Measurements from ENCODE around the gene CNTN6.

Gene CNTN6

DNA sequence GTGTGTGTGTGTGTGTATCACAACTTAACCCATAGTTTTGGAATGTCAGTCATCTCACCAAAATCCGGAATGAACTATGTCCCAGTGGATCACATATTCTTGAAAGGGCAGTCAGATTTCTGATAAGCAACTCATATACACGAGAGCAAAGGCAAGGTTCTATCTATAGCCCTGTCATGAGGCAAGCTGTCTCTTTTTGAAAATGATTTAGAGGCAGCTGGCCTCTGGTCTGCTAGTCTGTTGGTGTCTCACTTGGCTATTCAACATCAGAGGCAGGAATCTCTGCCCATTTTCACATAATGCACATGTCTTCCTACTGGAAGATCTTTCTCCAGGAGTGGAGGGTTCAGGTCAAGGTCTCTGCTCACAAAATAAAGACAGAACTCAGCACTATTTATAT is 79.8 kb downstream of the CNTN6 start:
- TF ChIP-seq, protein P1, sequence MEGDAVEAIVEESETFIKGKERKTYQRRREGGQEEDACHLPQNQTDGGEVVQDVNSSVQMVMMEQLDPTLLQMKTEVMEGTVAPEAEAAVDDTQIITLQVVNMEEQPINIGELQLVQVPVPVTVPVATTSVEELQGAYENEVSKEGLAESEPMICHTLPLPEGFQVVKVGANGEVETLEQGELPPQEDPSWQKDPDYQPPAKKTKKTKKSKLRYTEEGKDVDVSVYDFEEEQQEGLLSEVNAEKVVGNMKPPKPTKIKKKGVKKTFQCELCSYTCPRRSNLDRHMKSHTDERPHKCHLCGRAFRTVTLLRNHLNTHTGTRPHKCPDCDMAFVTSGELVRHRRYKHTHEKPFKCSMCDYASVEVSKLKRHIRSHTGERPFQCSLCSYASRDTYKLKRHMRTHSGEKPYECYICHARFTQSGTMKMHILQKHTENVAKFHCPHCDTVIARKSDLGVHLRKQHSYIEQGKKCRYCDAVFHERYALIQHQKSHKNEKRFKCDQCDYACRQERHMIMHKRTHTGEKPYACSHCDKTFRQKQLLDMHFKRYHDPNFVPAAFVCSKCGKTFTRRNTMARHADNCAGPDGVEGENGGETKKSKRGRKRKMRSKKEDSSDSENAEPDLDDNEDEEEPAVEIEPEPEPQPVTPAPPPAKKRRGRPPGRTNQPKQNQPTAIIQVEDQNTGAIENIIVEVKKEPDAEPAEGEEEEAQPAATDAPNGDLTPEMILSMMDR (IDR thresholded peaks at IDR 0.05; ENCODE audit: low read depth, low read length), result no peak
- H3K4me3 ChIP-seq (ENCODE audit: low read depth, low read length), result no peak overlapping the region
- no peak for DNase-seq

DNA sequence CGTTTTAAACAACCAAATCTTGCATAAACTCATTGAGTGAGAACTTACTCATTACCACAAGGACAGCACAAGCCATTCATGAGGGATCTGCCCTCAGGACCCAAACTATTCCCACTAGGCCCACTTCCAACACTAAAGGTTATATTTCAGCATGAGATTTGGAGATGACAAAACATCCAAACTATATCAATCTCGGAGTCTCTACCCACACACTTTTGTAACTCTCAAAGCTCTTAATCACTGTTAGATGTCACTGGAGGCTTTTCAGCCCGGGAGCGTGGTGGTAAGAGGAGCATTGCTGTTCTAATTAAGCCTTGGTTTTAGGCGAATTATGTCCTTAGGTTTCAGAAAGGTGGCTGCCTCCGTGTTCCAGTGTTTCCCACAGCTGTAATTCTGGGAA is 86.3 kb downstream of the CNTN6 start:
- H3K4me1 ChIP-seq, result no peaks in the 10 kb centered on the region
- H3K4me3 ChIP-seq (ENCODE audit: low read depth, low read length), result no peak overlapping the region
- H3K36me3 ChIP-seq, result no peaks in the 10 kb centered on the region
- TF ChIP-seq, protein P1 (IDR thresholded peaks at IDR 0.05; ENCODE audit: low read depth, low read length), result no peak
- no peak for DNase-seq
- H3K9me3 ChIP-seq, result no peaks in the 10 kb centered on the region
- no peaks in the 10 kb centered on the region for H3K27me3 ChIP-seq

More for the DNA sequence above, 79.8 kb downstream of the CNTN6 start:
- H3K9me3 ChIP-seq, result no peaks in the 10 kb centered on the region
- H3K36me3 ChIP-seq, result no peaks in the 10 kb centered on the region
- H3K27me3 ChIP-seq, result no peaks in the 10 kb centered on the region
- H3K4me1 ChIP-seq, result no peaks in the 10 kb centered on the region

DNA sequence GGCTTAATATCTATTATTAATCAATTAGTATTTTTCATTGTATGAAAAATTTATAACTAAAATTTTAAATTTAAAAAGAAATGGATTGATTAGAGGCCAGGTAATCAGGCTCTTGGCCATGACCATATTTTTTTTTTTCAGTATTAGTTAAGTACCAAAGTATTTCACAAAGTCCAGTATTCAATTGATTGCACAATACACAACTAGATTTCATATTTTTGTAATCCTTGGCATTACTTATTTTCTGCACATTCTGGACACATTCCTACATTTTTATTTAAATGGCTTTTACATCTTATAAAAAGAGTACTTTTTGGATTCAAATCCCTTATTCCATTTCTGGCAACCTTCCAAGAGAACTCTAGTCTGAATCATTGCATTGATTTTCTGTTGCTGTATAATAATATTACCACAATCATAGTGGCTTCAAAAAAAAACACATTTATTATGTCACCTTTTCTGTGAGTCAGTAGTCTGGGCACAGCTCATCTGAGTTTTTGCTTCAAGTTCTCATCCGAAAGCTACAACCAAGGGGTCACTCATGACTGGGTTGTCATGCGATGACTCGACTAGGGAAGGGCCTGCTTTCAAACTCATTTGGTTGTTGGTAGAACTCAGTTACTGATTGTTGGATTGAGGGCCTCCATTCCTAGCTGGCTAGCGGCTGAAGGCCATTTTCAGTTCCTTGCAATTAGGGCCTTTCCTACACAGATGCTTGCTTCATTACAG is 90.7 kb downstream of the CNTN6 start:
- H3K4me1 ChIP-seq, result no peaks in the 10 kb centered on the region
- H3K27me3 ChIP-seq, result no peaks in the 10 kb centered on the region
- no peak for DNase-seq
- no peaks in the 10 kb centered on the region for H3K36me3 ChIP-seq
- TF ChIP-seq, protein P1 (IDR thresholded peaks at IDR 0.05; ENCODE audit: low read depth, low read length), result no peak
- H3K9me3 ChIP-seq, result no peaks in the 10 kb centered on the region
- no peak overlapping the region for H3K4me3 ChIP-seq (ENCODE audit: low read depth, low read length)

DNA sequence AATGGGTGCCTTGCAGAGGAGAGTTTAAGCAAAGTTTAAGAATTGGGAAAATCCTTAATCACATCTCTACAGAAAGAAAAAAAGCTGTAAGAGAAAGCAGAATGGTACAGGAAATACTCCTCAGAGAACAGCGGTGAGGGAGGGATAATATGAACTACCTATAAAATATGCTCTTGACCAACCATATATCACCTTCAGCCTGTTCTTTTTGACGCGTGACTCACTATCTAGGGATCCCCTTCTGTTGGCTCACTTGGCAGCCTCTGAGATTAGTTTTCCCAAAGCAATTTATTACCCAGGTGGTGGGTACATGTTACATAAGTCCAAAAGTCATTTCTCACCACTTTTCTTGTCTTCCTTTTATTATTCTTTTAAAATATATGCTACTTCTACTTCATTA is 97.7 kb downstream of the CNTN6 start:
- no peak for DNase-seq
- Histone ChIP-seq H3K27me3 (no peaks in the 10 kb centered on the region), H3K36me3 (no peaks in the 10 kb centered on the region), H3K4me3 (ENCODE audit: low read depth, low read length) (no peak overlapping the region), H3K9me3 (no peaks in the 10 kb centered on the region), H3K4me1 (no peaks in the 10 kb centered on the region)
- TF ChIP-seq, protein P1 (IDR thresholded peaks at IDR 0.05; ENCODE audit: low read depth, low read length), result no peak

DNA sequence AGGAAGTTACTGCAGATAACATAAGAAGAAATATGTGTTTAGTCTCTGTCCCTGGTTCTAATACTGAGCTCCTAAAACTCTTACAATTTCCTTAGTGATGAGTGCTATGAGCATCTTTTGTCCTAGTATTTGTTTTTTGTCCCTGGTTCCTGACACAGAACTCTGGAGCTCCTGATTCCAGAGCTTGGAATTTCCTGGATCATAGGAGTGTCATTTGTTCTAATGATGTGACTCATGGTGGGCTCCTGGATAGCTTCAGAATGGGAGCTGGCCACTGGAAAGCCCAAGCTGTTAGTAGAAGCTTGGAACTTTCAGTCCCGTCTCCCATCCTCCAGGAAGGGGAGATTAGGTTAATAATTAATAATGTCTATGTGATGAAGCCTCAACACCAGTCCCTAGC is 98.2 kb downstream of the CNTN6 start:
- TF ChIP-seq, protein P1 (IDR thresholded peaks at IDR 0.05; ENCODE audit: low read depth, low read length), result no peak
- no peak for DNase-seq
- Histone ChIP-seq H3K27me3 (no peaks in the 10 kb centered on the region), H3K9me3 (no peaks in the 10 kb centered on the region), H3K4me1 (no peaks in the 10 kb centered on the region), H3K4me3 (ENCODE audit: low read depth, low read length) (no peak overlapping the region), H3K36me3 (no peaks in the 10 kb centered on the region)

DNA sequence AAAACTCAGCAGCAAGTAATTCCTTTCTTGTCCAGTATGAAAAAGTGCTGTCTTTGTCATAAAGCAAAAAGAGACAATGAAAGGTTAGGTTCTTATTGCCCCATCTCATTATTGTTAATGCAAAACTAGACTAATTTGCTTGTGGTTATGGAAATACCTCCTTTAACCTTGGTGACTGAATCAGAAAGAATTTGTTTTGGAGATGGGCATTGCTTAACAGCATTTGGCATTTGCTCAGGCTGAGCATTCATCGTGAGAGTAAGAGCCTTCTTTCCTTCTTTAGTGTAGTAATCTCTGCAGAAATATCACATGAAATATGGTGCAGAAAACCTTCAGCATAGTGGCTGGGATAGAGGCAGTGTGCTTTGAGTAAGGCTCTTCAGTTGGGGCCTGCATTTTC is 103.1 kb downstream of the CNTN6 start:
- TF ChIP-seq, protein P1 (IDR thresholded peaks at IDR 0.05; ENCODE audit: low read depth, low read length), result no peak
- Histone ChIP-seq H3K4me3 (ENCODE audit: low read depth, low read length) (no peak overlapping the region), H3K27me3 (no peaks in the 10 kb centered on the region), H3K4me1 (no peaks in the 10 kb centered on the region), H3K9me3 (no peaks in the 10 kb centered on the region), H3K36me3 (no peaks in the 10 kb centered on the region)
- DNase-seq, result no peak
